Epithelial cell of esophagus (primary cell): ENCODE measurements around the gene ZFHX3.

Experiments used
- DNase-seq: peaks from one replicate; pipeline ENCODE4 v3.0.0; 2010; ENCODE audit warnings: low read depth
- H3K4me3 ChIP-seq: 2 replicates; pipeline ENCODE4 v1.5.1; 2011; ENCODE audit warnings: mild to moderate bottlenecking, low read length, control low read depth
- CTCF ChIP-seq: IDR thresholded peaks from 2 replicates; pipeline ENCODE4 v1.5.1; 2011; ENCODE audit warnings: low read depth, mild to moderate bottlenecking, low read length, control low read depth, inconsistent platforms; ENCODE audit not compliant: insufficient read depth; ENCODE audit errors: missing control alignments

ZFHX3 gene

GRCh38 chr16:72876981-72877373 lies 171.0 kb downstream of the ZFHX3 start:
- no peak overlapping the region for H3K4me3 ChIP-seq
- TF ChIP-seq CTCF: no peak
- DNase-seq: no peak

- DNase-seq: peak; percentile 7
- no peak for TF ChIP-seq CTCF
- no peak overlapping the region for H3K4me3 ChIP-seq
These were observed 171.7 kb downstream of the ZFHX3 start for GRCh38 chr16:72876221-72876620.

- TF ChIP-seq CTCF: no peak
- DNase-seq: peak; percentile 69
- H3K4me3 ChIP-seq: no peak overlapping the region
These were observed 172.5 kb downstream of the ZFHX3 start for GRCh38 chr16:72875291-72876031.

GRCh38 chr16:72873853-72874252 lies 174.1 kb downstream of the ZFHX3 start:
- TF ChIP-seq CTCF: no peak
- DNase-seq: no peak
- H3K4me3 ChIP-seq: no peak overlapping the region

GRCh38 chr16:72873044-72873443 lies 174.9 kb downstream of the ZFHX3 start:
- DNase-seq: no peak
- no peak for TF ChIP-seq CTCF
- H3K4me3 ChIP-seq: no peak overlapping the region

- no peak for DNase-seq
- no peak overlapping the region for H3K4me3 ChIP-seq
- TF ChIP-seq CTCF: no peak
These were observed 182.1 kb downstream of the ZFHX3 start for GRCh38 chr16:72865835-72866234.

GRCh38 chr16:72865258-72865657 lies 182.7 kb downstream of the ZFHX3 start:
- no peak for TF ChIP-seq CTCF
- no peak overlapping the region for H3K4me3 ChIP-seq
- DNase-seq: no peak
